ENCODE measurements around the gene SSR3.

SSR3 gene

DNA sequence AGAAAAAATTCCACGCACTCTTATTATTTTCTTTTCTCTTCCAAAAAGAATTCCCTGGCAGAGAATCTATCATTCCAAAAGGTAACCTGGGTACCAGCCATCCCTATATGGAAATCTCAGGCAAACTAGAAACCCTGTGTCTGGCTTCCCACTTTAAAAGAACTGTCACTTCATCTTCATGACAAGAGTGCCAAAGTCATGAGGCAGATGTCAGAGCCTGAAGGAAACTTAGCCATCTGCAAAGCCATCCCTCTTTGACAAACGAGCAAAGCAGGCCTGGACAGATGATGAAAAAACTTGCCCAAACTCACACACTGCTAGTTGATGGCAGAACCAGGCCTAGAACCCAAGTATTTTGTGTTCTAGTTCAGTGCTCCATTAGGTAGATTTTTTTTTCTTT is 15.9 kb downstream of the SSR3 start:
- DNase-seq (ENCODE audit: low read depth in 1 of 2, low spot score in 1 of 2), result no peak

DNA sequence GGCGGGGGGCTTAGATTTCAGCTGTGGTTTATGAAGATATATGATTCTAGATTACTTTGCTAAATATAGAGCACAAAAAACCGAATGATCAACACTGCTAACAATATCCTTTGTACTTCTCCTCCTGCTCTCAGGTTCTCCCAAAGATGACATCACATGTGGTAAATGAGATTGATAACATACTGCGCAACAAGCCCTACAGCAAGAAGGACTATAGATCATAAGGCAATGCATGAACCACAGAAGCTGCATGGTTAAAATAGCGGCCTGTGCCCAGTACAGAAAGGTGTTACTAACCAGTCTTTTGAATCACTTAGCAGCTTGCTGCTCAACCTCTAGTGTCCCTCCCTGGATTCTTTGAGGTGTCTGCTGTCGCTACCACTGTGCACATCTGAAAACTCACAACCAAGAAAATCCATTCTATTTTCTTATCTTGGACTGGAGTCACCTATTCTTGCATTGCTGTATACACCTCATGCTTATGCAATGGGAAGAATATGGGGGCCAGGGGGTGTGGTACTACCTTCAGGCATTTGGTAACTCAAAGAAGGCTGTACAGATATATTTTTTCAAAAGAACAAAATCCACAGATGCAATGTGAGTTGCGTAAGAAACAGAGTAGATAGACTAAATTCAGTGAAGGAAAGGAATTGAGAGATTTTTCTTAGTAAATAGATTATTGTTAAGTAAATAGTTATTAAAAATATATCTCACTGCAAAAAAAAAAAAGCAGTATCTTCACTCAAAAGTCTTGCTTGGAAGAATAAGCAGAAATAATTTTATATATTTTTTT is 18.2 kb downstream of the SSR3 start:
- DNase-seq (ENCODE audit: low read depth in 1 of 2, low spot score in 1 of 2), result no peak

DNA sequence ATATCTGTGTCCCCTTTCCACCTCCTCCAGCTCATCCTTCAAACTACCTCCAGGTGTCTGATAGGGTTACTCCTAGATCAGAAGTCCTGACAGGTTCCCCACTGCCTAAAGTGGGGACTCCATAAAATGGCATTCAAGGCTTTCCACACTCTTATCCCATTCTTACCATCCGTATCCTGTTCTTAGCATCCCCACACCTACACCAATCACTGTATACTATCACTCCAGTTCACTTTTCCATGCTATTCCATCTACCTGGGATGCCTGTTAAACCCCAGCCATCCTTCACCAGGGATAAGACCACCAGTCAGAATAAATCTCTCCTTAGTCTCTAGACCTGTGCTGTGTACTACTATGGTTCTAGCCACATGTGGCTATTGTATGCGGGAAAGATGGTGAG is 19.1 kb downstream of the SSR3 start:
- no peak for DNase-seq (ENCODE audit: low read depth in 1 of 2, low spot score in 1 of 2)

DNA sequence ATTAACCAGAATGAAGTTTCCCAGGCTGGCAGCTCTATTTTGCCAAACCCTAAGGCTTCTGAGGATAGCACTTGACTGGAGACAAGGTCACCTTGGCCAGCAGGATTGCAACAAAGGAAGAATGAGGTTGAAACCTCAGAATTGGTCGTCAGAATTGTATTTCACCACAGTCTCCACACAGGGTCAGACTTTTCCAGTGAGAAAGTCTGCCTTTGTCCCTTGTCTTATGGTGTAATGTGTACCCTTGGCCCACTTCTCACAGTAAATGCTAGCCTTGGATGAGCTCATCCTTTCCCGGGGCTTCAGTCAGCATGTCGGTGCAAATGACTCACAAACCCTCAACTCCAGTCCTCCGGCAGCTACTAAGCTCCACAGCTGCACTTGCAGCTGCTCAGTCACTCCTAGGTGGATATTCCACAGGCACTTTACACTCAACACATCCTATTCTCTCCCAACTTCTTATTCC is 19.7 kb downstream of the SSR3 start:
- no peak for DNase-seq (ENCODE audit: low read depth in 1 of 2, low spot score in 1 of 2)

DNA sequence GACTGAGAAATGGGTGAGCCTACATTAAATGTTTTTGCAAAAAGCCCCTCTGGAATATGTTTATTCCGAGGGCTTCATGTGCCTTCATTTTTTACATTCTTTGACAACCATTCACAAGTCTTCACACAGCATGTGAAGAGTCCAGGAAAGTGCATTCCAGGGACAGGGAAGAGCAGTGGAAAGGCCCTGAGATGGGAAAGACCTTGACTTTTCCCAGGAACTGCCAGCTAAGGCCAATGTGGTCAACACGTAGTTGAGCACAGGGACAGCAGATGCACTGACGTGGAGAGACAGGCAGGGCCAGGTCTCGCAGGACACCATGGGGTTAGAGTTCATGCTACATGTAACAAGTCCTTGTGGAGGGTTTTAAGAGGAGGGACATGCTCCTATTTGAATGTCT is 21.7 kb downstream of the SSR3 start:
- DNase-seq (ENCODE audit: low read depth in 1 of 2, low spot score in 1 of 2), result no peak

DNA sequence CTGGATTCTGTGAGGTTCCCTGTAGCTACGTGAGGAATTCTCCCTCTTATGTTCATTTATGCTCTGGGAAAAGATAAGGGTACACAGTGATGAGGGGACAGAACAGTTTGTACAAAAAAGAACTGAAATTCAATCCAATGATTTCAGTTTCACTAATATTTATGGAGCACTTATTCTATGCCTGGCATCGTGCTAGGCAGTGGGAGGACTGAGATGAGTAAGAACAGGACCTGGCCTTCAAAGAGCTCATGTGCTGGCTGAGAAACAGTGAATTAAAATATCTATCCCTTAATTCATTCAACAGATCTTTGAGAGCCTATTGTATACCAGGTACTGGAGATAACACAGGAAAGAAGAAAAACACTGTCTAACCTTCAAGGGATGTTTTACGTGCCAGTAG is 22.2 kb downstream of the SSR3 start:
- no peak for DNase-seq (ENCODE audit: low read depth in 1 of 2, low spot score in 1 of 2)

DNA sequence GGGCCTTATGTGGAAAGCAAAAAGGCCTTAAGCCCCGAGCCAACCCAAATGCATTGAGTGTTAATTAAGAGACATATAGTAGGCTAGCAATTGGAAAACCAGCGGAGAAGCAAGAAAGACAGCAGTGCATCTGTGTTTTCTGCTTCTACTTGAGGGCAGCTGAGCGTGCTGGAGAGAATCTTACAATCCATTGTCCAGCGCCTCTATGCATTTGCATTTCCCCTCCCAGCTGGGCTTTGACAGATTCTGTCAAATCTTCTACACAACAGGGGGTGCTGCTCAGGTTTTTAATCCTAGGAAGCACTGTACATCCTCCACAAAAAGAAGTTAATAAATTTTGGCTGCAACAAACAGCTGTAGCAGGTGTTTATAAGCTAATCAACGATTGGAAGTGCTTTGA is 23.9 kb downstream of the SSR3 start:
- DNase-seq (ENCODE audit: low read depth in 1 of 2, low spot score in 1 of 2), result no peak

DNA sequence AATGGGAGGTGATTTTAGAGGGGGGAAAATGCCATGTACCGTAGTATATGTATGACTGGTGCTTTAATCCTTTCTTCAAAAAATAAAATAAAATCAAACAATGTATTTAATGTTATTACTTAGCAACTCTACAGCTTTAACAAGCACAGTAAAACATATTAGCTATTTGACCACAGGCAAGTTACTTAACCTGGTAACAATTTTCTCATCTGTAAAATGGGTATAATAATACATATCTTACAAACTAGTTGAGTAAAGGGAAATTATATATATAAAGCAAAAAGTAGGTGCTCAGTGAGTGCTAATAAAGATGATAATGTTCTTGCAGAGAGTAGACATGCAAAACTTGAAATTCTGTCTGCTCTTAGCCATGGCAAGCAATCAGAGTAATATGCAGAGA is 27.9 kb downstream of the SSR3 start:
- DNase-seq (ENCODE audit: low read depth in 1 of 2, low spot score in 1 of 2), result no peak

DNA sequence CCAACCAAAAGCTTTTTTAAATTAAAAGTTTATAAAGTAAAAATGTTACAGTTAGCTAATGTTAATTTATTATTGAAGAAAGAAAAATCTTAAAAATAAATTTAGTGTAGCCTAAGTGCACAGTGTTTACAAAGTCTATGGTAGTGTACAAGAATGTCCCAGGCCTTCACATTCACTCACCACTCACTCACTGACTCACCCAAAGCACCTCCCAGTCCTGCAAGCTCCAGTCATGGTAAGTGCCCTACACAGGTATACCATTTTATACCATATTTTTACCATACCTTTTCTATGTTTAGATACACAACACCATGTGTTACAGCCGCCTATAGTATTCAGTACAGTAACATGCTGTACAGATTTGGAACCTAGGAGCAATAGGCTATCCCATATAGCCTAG is 29.1 kb downstream of the SSR3 start:
- DNase-seq (ENCODE audit: low read depth in 1 of 2, low spot score in 1 of 2), result no peak

DNA sequence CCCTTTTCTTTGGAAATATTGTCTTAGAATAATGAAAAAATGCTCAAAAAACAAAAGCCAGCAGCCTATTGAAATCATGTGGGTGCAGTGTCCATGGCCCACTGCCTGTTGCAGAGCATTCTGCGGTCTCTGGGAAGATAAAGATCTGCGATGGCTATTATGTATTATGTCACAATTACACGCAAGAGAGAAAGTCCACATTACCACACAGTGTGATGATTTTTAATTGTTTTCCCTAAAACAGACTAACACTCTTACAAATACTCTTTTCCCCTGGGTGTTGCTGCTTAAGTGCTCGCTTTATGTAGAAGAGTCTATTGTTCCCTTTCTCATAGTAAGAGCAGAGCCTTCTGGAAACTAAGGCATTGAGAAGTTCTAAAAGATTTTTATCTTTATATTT is 32.2 kb downstream of the SSR3 start:
- no peak for DNase-seq (ENCODE audit: low read depth in 1 of 2, low spot score in 1 of 2)

DNA sequence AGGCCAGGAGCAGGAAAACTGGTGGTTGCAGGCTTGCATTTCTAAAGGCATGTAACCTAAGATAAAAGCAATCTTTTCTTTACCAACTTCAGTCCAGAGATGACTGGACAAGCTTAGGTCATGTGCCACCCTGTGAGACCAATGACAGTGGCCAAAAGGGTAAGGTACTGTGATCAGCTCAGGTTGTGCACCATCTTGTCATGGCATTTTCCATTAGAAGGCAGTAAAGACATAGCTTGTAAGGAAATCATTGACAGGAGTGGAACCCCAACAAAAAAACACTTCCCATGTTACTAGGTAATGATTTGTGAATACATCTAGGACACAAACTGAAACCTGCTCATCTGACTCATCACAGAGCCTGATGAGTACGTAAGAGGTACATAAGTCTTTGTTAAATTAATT is 35.2 kb downstream of the SSR3 start:
- DNase-seq (ENCODE audit: low read depth in 1 of 2, low spot score in 1 of 2), result no peak

DNA sequence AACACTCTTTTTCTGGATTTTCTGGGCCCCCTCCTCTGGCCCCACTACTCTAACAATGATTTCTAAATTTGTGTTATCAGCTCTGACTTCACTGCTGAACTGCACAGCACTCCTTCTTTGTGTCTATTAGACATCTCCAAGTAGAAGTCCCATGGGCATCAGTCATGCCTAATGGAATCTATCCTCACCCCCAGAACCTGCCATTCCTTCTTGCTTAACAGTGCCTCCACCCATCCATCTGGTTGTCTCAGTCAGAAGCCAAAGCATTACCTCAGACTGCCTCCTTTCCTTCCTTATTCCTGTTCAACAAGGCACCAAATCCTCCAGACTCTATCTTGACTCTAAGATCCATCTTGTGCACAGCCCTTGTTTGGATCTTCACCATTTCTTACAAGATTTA is 36.2 kb downstream of the SSR3 start:
- no peak for DNase-seq (ENCODE audit: low read depth in 1 of 2, low spot score in 1 of 2)

DNA sequence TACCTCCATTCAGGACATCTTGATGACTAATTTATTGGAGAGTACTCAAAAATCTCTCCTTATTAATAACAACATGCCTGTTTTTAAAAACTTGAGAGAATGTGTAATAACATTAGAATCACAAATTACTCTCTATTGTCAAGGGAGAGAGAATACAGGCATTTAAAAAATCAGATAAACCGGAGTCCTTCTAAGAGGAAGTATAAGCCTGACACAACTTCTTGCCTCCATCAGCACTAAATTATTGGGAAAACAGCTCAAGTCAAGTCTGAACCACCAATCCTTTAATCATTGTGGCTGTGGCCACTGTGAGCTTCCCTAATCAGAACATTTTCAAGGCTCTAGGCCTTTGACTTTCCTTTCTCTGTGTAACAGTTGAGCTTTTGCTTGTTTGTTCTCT is 38.0 kb downstream of the SSR3 start:
- DNase-seq (ENCODE audit: low read depth in 1 of 2, low spot score in 1 of 2), result no peak

DNA sequence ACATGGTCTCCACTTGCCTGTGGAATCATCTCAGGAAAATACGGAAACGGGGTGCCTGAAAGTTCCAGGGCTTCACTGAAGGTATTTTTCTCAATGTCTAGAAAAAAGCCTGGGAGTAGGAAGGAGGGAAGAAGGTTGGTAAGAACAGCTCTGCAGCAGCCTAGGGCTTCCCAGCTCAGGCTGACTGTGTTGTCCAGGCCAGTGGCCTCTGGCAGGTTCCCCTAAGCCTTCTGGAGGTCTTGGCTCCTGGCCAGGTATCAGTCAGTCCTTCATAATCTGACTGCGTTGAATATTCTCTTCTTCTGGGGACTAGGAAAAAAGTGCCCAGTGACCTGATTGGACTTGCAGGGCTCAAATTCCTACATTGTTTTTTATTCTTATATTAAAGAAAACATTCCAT is 38.6 kb downstream of the SSR3 start:
- DNase-seq (ENCODE audit: low read depth in 1 of 2, low spot score in 1 of 2), result no peak

DNA sequence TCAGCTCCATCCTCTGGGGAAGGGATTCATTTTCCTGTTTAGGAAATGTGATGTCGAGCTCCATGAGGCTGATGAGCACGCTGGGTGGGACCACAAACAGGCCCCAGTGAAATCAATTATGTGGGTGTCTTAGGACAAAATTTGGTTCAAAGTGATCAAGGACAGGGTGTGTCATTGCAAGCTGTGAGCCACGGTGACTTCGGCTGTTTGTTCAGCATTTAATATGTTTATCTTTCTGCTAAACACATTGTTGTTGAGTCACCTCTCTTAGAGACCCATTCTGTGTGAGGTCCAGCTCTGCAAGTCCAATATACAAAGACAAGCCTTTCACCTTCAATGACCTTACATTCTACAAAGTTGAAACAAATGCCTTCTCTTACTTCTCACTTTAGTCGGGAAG is 41.3 kb downstream of the SSR3 start:
- DNase-seq (ENCODE audit: low read depth in 1 of 2, low spot score in 1 of 2), result no peak

DNA sequence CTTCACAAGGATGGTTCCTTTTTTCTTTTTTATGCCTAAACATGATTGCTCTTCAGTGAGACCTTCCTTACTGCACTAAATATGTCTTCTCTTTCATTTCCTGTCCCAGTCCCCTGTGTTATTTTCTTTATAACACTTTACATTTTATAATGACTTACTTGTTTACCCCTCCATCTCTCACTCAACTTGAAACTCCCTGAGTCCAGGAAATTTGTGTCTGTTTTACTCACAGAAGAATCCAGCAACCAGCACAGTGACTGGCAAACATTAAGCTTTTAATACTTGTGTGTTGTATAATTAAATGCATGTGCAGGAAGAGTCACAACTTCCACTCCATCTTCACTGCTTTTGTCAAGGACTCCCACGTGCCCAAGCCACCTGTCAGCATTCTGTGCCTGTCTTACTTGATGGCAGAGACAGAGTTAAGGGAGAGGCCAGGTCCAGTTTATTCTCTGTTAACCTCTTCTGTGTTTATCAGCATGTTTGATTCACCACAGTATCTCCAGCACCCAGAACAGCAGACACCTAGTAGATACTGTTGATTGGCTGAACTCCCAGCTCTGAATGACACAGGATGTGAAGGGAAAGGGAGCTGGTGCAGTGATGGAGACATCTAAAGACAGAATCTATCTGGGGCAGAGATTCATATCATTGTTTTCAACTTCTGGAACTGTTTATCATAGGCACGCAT is 42.8 kb downstream of the SSR3 start:
- DNase-seq (ENCODE audit: low read depth in 1 of 2, low spot score in 1 of 2), result no peak

DNA sequence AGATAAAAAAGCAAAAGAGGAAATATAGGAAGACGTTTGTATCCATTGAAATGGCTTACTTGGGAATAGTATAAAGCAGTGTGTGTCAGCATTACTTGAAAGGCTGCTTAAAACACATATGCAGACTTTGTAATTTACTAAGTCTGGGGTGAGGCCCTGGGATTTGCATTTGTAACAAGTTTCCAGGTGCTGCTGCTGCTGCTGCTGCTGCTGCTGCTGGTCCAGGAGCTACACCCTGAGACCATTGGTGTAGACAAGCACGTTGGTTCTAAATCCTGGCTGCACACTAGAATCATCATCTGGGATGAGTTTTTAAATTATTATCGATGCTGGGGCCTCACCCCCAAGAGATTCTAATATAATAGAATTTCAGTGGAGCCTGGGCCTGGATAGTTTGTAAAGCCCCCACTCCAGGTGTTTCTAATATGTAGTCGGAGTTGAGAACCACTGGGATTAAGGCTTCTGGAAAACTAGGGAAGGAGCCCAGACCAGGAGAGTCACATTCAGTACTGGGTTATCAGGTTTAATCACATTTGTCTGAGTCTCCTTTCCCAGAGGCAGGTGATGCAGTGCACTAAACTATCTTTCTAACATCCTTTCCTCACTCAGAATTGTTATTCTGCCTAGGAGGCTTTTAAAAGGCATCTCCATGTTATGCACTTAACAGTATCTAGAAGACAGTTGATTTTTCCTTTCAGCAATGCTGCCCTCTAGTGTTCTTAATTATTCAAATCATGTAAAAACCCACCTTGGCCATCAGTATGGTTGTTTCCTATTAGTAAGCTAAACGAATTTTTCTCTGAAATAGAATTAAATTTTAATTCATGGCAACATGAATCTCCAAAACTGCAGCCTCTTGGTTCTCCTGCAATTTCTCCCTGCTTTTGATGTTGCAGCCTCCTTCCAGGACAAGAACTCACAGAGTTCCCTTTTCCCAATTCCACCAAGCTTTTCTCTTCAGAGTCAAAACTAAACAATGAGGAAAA is 45.4 kb downstream of the SSR3 start:
- peak in 1 of 2 donors; percentile 35 for DNase-seq (ENCODE audit: low read depth in 1 of 2, low spot score in 1 of 2)

DNA sequence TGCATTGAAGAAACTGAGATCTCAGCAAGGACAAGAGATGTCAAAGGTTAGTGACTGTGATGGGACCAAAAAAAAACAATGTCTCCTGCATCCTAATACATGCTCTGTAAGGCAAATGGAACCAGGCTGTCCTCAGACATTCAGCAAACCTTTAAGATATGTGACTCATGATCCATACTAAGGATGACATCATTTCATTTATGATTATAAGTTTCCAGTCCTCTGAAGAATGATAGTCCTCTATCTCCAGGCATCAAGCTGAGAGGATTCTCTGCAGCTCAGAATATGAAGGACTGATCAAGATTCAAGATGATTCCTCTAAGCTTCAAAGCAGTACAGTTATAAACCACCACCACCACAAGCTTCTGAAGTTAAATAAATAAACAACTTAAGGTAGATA is 47.6 kb downstream of the SSR3 start:
- no peak for DNase-seq (ENCODE audit: low read depth in 1 of 2, low spot score in 1 of 2)

DNA sequence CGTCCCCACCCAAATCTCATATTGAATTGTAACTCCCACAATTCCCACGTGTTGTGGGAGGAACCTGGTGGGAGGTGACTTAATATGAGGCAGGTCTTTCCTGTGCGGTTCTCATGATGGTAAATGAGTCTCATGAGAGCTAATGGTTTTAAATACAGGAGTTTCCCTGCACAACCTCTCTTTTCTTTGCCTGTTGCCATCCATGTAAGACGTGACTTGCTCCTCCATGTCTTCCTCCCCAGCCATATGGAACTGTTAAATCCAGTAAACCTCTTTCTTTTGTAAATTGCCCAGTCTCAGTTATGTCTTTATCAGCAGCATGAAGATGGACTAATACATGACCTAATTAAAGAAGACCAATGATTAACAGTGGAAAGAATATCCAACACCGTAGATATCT is 56.6 kb downstream of the SSR3 start:
- no peak for DNase-seq (ENCODE audit: low read depth in 1 of 2, low spot score in 1 of 2)

DNA sequence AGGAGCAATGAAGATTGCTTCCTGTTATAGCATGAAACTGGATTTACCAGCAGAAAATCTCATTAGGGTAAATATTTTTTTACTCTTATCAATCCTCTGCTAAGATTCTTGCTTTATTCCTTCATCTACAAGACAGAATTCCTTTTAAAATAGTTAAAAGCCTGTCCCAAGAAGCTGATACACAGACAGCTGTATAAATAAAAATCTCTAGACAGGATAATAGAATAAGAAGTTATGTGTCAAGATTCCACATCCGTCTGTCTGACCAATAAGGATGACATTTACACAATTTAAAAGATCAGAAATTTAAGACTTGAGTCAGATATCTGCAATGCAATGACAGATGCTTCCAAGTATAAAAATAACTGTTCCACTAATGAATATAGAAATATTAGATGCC is 57.6 kb downstream of the SSR3 start:
- no peak for DNase-seq (ENCODE audit: low read depth in 1 of 2, low spot score in 1 of 2)

DNA sequence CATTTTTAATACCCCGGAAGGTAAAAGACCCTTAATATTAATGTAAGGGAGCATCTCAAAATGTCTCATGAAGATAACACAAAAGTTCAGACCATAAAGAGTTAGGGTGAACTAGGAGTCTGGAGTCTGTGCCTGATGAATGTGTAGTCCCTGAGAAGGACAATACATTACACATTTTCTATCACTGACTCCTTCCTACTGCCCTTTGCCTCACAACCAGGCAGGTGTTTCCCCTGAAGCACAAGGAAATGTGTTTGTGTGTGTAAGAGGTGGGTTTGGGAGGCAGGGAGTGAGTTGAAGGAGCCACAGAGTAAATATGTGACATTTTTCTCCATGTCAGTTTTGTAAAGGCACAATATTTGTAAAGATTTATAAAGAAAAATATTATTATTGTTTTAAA is 59.1 kb downstream of the SSR3 start:
- no peak for DNase-seq (ENCODE audit: low read depth in 1 of 2, low spot score in 1 of 2)

DNA sequence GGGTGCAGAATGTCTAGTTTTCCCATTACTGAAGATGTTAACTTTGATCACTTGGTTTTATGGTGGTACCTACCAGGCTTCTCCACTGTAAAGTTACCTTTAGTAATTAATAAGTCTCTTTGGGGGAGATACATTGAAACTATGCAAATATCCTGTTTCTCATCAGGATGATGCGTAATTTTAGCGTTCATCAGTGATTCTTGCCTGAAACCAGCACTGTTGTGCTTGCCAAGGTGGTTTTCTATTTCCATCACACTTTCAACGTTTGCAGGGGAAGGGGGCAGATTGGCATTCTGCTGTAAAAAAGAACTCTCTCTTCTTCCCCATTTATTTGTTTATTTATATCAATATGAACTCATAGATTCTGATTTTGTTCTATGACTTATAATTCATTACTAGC is 61.0 kb downstream of the SSR3 start:
- no peak for DNase-seq (ENCODE audit: low read depth in 1 of 2, low spot score in 1 of 2)

Data from activated CD4-positive, alpha-beta T cell treated with anti-CD3 and anti-CD28 coated beads, Interleukin-2, amount 50 U/mL, for 24 hours (primary cell).